OCI-LY7 (cell line): Measurements from ENCODE around the gene FCRLB. TPM values are rescaled to one million over a fixed set of nuclear protein-coding genes. Genes with fewer than 3 reads are reported as not detected.
A peak's percentile ranks its signal among the peaks of the same experiment; 100 is the strongest.

Experiments used
- BruUV-seq: library from RNA; stranded (reverse); fragments of 400-500 nt; replicated peaks from 2 replicates; lab custom pipeline; 2021; lab: Mats Ljungman, UMichigan
- CTCF ChIA-PET: fragments of 300-600 bp; sonication (Branson Sonifier 250); formaldehyde crosslinking; loops from one replicate; lab custom pipeline; 2022; ENCODE audit warnings: antibody characterized with exemption; ENCODE audit not compliant: unreplicated experiment; lab: Charles Lee
- POLR2A ChIA-PET: fragments of 300-600 bp; sonication (Branson Sonifier 250); formaldehyde crosslinking; loops from one replicate; lab custom pipeline; 2022; ENCODE audit warnings: antibody characterized with exemption; lab: Charles Lee
- DNase-seq: peaks from one replicate; pipeline ENCODE4 v3.0.0-alpha.2; 2015; ENCODE audit warnings: low spot score
- H2AFZ ChIP-seq: fragments of 200-600 bp; sonication (generic), shearing (Covaris generic); 2 replicates; pipeline ENCODE4 v1.6.1; 2014; ENCODE audit warnings: mild to moderate bottlenecking, antibody characterized with exemption, low read length, moderate library complexity
- H3K27ac ChIP-seq: fragments of 200-600 bp; sonication (generic); 2 replicates; pipeline ENCODE4 v1.5.1; 2014; ENCODE audit warnings: mixed run types, low read depth, mild to moderate bottlenecking, moderate library complexity, low read length, inconsistent platforms; ENCODE audit not compliant: poor library complexity, severe bottlenecking
- H3K36me3 ChIP-seq: fragments of 200-600 bp; sonication (generic); 2 replicates; pipeline ENCODE4 v1.6.1; 2014; ENCODE audit warnings: mild to moderate bottlenecking, antibody characterized with exemption, low read length, moderate library complexity, mixed read lengths; ENCODE audit not compliant: insufficient read depth
- H3K4me1 ChIP-seq: fragments of 200-600 bp; sonication (generic); 2 replicates; pipeline ENCODE4 v1.5.1; 2014; ENCODE audit warnings: mild to moderate bottlenecking, low read length; ENCODE audit not compliant: insufficient read depth, poor library complexity, severe bottlenecking
- H3K4me2 ChIP-seq: fragments of 200-600 bp; sonication (generic); 2 replicates; pipeline ENCODE4 v1.6.1; 2014; ENCODE audit warnings: mild to moderate bottlenecking, low read length
- H3K4me3 ChIP-seq: fragments of 200-600 bp; sonication (generic); 2 replicates; pipeline ENCODE4 v1.5.1; 2014; ENCODE audit warnings: mild to moderate bottlenecking, low read depth, low read length; ENCODE audit not compliant: poor library complexity, severe bottlenecking
- H3K79me2 ChIP-seq: fragments of 200-600 bp; sonication (generic); 2 replicates; pipeline ENCODE4 v1.6.1; 2016; ENCODE audit warnings: low read depth, mild to moderate bottlenecking, low read length, moderate library complexity, mixed read lengths; ENCODE audit not compliant: insufficient read depth
- H3K9me2 ChIP-seq: fragments of 200-600 bp; sonication (generic); 2 replicates; pipeline ENCODE4 v1.6.1; 2016; ENCODE audit warnings: mild to moderate bottlenecking, low read length, mixed read lengths; ENCODE audit not compliant: insufficient read depth
- H3K9me3 ChIP-seq: fragments of 200-600 bp; sonication (generic); 2 replicates; pipeline ENCODE4 v1.6.1; 2014; ENCODE audit warnings: mild to moderate bottlenecking, mixed run types, low read length, mixed read lengths
- H4K20me1 ChIP-seq: fragments of 200-600 bp; sonication (generic); 2 replicates; pipeline ENCODE4 v1.6.1; 2014; ENCODE audit warnings: mild to moderate bottlenecking, antibody characterized with exemption, low read length, moderate library complexity, mixed read lengths; ENCODE audit not compliant: insufficient read depth
- CTCF ChIP-seq: fragments of 200-600 bp; sonication (generic); conservative IDR thresholded peaks from 2 replicates; pipeline ENCODE4 v1.5.1; 2014; ENCODE audit warnings: mild to moderate bottlenecking, antibody characterized with exemption, low read length, moderate library complexity, mixed read lengths
- EZH2phosphoT487 ChIP-seq: fragments of 200-600 bp; sonication (generic); IDR thresholded peaks from 2 replicates; pipeline ENCODE4 v1.6.1; 2018; ENCODE audit warnings: low read depth, borderline replicate concordance, mild to moderate bottlenecking, mixed run types, antibody characterized with exemption, low read length, moderate library complexity, mixed read lengths
- intact Hi-C: fragments of 100-400 bp; cut with micrococcal nuclease; formaldehyde crosslinking; loops from one replicate; pipeline ENCODE4 v1.10.0; 2022; ENCODE audit not compliant: unreplicated experiment
- total RNA-seq, 2 experiments: library from RNA; depleted of rRNA in 1 of 2; stranded (reverse); fragments of >200 nt in 1 of 2; shearing (Covaris generic) in 1 of 2; gene quantifications; 2 replicates each; pipeline ENCODE4 v1.2.3, GENCODE V29; 2014 to 2022

Gene FCRLB
- total RNA-seq, 2 experiments from 2014 or later = 2.6 to 3.8 TPM

GRCh38 chr1:161728376-161729226, 7.3 kb downstream of the FCRLB start:
- no TSS peak for BruUV-seq
- POLR2A ChIA-PET = interaction anchor here (0.6 to 3.8 kb wide), 4 partner anchors 9 to 1260 kb away, joined by 3 to 33 read pairs (median 10); partner anchors contain the start of gene FCRLA

GRCh38 chr1:161730050-161730564, 8.8 kb downstream of the FCRLB start:
- CTCF ChIA-PET = no interaction called here

More at GRCh38 chr1:161728376-161729226, 7.3 kb downstream of the FCRLB start:
- Histone ChIP-seq H3K4me1 (peaks cover 31% of the 10 kb centered on the region), H3K4me3 (no peak overlapping the region), H3K79me2 (no peaks in the 10 kb centered on the region), H3K27ac (no peak overlapping the region), H3K36me3 (no peaks in the 10 kb centered on the region), H4K20me1 (no peaks in the 10 kb centered on the region), H3K4me2 (0 out of 2 replicates have a peak overlapping the region, but pooled peaks have one; percentile 84), H3K9me2 (no peaks in the 10 kb centered on the region), H3K9me3 (no peaks in the 10 kb centered on the region), H2AFZ (no peak overlapping the region)
- TF ChIP-seq EZH2phosphoT487 (no peak), CTCF (no peak)
- DNase-seq = no peak
- CTCF ChIA-PET = interaction anchor here (1.4 kb wide), 1 partner anchor 21 kb away, joined by 4 read pairs; no protein-coding TSS in a partner anchor
- intact Hi-C loops = no loop called here

More at GRCh38 chr1:161730050-161730564, 8.8 kb downstream of the FCRLB start:
- no peak overlapping the region for H3K4me3 ChIP-seq
- H3K9me3 ChIP-seq = no peaks in the 10 kb centered on the region
- peaks cover 23% of the 10 kb centered on the region for H3K4me1 ChIP-seq
- BruUV-seq = no TSS peak
- no peaks in the 10 kb centered on the region for H3K79me2 ChIP-seq
- TF ChIP-seq EZH2phosphoT487 (no peak), CTCF (no peak)
- no peak overlapping the region for H2AFZ ChIP-seq
- no peaks in the 10 kb centered on the region for H3K36me3 ChIP-seq
- H4K20me1 ChIP-seq = no peaks in the 10 kb centered on the region
- no peak overlapping the region for H3K27ac ChIP-seq
- H3K9me2 ChIP-seq = no peaks in the 10 kb centered on the region
- no peak overlapping the region for H3K4me2 ChIP-seq
- intact Hi-C loops = no loop called here
- DNase-seq = no peak
- POLR2A ChIA-PET = interaction anchor here (0.9 to 3.0 kb wide), 3 partner anchors 9 to 22 kb away, joined by 3 to 17 read pairs (median 8); partner anchors contain the start of gene FCRLA
